DMS 273 treated with DMSO at 0.1 percent for 48 hours (cell line): ENCODE measurements around the gene TBC1D8.
"Not testable (repeated sequence)": the region's sequence is repeated elsewhere in the genome, so short reads cannot be mapped to it uniquely, and the experiment has no call there.

Experiments used
- DNase-seq: peaks from one replicate; lab custom pipeline; 2025; lab: John Stamatoyannopoulos, UW

TBC1D8 gene

GRCh38 chr2:101064125-101064502 lies 87.1 kb downstream of the TBC1D8 start:
- no peak for DNase-seq

DNA sequence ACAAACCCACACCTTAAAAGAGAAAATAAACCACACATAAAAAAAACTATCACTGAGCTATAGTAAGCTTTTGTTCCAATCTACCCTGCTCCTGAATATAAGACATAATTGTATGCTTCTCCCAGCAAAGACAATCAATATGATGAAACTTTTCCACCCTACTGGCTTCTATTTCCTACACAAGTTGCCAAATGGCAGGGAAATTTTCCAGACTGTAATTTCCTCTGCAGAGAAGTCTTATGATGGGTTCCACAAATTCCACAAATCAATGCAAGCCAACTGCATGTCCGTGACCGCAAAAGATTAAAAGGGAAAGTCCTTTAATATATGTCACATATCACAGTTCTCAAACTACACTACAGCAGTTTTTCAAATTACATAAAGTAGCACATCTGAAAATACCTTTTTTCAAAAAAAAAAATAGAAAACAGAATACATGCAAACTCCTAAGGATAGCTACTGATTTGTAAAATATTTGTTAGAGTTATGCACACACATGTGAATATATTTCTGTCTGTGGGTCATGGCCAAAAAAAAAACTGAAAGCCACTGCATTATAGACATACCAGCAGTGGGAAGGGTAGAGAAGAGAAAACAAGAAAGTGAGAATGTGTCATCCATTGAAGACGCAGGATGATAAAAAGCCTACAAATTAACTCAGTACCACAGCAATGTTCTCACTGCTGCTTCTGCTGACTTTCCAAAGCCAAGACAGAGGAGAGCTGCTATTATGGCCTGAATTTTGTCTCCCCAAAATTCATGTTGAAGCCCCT lies 87.6 kb downstream of the TBC1D8 start:
- no peak for DNase-seq

- DNase-seq: no peak
These were observed 92.8 kb downstream of the TBC1D8 start for GRCh38 chr2:101058386-101058785.

- no peak for DNase-seq
These were observed 93.9 kb downstream of the TBC1D8 start for GRCh38 chr2:101057051-101057933.

DNA sequence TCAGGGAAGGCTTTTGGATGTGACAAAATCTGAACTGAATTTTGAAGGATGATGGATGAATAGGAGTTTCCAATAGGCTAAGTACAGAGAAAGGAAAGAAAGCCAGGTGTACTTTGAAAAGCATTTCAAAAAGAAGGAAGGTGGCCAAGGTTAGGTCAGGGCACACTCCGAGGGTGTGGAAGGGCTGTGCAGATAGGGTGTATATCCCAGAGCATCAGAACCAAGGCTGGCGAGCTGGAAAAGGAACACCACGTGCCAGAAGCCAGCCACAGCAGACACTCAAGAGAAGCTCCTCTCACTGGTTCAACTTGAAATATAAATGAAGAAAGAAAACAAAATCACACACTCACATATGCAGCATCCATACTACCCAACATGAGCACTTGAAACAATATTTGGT lies 98.1 kb downstream of the TBC1D8 start:
- DNase-seq: no peak

DNA sequence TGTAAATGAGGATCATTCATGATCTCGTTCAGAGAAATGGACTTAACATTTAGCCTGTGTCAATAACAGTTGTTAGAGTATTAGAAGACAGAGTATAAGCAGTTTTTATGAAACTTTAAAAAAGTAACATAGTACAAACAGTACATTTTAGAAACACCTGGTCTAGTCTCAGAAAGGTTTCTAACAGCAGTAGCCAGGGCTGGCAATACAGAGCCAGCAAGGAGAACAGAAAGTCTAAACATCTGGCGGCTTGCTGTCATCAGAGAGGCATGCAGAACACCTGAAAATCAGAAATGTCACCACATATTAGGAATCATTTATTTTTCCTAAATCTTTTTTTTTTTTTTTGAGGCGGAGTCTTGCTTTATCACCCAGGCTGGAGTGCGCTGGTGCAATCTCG lies 99.0 kb downstream of the TBC1D8 start:
- DNase-seq: no peak

DNA sequence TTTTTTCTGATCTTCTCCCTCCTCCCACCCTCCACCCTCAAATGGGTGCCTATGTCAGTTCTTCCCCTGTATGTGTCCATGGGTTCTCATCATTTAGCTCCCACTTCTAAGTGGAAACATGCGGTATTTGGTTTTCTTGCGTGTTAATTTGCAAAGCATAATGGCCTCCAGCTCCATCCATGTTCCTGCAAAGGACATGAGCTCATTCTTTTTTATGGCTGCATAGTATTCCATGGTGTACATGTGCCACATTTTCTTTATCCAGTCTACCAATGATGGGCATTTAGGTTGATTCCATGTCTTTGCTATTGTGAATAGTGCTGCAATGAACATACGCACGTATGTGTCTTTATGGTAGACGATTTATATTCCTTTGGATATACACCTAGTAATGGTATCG lies 100.3 kb downstream of the TBC1D8 start:
- not testable (repeated sequence) for DNase-seq

DNA sequence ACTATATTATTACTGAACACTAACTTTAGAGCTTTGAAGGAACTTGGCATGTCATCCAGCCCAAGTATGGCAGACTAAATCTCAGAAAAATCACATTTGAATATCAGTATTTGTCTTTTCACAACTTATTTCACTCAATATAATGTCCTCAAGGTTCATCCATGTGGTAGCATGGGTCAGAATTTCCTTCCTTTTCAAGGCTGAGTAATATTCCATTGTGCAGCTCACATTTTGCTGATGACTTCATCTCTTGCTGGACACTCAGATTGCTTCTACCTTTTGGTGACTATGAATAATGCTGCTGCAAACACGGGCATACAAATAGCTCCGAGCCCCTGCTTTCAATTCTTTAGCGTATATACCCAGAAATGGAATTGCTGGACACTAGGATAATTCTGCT lies 102.4 kb downstream of the TBC1D8 start:
- DNase-seq: no peak

DNA sequence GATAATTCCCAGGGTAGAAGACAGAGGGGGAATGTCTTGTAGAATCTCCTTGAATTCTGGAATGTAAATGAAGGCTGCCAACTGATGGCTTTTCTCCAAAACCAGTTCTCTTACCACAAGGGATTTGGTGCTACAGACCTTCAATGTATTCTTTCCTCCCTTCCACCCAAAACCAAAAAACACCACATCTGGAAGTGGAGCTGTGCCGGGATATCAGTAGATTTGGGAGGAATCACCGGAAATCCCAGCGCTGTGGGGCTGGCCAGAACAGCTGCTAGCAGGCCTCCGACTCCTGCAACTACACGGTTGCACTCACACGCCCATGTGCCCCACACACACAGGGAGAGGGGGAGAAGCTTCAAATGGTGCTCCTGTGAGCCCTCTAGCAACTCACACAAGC lies 103.4 kb downstream of the TBC1D8 start:
- DNase-seq: no peak

DNA sequence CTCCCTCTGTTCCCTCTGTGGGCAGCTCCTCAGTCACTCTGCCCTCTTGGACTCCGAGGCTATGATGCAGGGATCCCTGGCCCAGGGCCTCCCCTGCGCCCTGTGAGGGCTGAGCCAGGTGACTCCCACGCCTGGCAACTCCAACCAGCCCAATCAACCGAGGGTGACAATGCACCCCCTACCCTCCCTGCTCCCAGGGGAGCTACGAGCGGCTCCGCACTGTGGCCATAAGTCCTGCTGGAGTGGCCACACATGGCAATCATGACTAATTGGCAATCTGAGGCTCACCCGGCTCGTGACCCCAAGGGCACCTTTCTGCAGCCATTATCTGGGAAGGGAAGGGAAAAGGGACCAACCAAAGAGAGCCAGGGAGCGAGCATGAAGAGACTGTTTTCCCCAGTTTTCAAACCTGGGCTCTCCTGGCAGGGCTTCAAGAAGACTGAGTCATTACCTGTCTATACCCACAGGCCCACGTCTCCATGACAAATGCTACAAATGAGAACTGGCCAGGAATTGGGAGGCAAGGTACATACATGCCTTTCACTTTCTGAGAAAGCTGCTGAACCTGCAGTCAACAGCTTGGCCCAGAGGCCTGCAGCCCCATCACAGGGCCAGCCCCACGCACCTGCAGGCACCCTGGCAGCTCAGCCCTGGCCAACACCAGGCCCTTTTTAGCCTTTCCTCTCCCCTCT lies 104.0 kb downstream of the TBC1D8 start:
- DNase-seq: no peak

DNA sequence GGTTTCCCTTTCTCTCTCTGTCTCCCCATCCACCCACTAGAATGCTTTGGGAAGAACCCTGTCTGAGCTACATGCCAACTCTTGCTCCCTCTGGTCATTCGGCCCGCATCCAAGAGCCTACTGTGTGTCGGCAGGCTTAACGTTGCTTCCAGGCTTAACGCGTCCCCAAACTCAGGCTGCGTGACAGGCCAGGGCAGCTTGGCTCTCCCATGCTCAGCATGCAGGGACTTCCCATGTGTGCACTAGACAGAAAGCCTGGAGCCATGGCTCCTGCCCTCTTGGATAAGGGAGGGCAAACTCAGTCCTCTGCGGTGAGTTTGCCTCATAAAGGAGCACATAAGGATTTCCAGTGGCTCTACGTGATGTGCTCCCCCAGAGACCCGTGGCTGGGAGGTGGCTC lies 105.9 kb downstream of the TBC1D8 start:
- DNase-seq: no peak

DNA sequence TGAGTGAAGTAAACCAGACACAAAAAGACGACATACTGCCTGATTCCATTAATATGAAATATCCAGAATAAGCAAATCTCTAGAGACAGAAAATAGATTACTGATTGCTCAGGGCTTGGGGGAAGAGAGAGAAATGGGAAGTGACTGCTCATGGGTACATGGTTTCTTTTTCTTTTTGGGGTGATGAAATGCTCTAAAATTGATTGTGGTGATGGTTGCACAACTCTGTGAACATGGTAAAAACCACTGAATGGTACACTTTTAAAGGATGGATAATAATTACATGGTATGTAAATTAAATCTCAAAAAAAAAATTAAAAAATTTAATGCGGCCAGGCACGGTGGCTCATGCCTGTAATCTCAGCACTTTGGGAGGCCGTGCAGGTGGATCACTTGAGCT lies 109.8 kb downstream of the TBC1D8 start:
- DNase-seq: no peak

DNA sequence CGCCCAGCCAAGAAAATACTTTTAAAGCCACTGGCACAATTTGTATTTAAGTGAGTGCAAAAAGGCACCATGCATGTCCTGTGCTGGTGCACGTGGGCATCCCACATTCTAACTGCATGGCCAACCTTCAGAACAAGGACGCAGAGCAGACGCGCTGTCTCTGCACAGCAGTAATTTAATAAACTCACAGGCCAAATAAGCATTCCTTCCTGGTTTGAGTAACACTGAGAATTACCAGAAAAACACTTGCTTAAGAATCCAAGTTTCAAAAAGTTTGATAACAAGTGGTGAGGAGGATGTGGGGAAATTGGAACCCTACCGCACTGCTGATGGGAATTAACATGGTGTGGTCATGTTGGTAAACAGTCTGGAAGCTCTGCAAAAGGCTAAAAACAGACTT lies 110.4 kb downstream of the TBC1D8 start:
- DNase-seq: no peak

DNA sequence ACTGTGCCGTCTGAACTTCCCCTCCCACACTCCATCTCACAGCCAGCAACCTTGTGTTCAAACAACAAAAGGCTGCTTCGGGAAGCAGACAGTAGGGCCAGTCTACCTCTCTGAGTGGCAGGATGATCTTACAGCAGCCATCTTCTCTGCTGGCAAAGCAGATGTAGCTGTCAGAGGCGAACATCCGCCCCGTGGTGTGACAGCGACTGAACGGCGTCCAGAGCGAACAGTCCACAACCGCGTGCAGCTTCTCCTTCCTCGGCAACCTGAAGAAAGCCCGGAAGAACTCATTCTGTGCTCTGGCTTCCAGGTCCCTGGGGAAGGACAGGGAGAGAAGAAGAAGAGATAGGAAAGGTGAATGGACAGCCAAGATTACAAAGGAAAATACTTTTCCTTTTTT lies 111.1 kb downstream of the TBC1D8 start:
- DNase-seq: no peak

DNA sequence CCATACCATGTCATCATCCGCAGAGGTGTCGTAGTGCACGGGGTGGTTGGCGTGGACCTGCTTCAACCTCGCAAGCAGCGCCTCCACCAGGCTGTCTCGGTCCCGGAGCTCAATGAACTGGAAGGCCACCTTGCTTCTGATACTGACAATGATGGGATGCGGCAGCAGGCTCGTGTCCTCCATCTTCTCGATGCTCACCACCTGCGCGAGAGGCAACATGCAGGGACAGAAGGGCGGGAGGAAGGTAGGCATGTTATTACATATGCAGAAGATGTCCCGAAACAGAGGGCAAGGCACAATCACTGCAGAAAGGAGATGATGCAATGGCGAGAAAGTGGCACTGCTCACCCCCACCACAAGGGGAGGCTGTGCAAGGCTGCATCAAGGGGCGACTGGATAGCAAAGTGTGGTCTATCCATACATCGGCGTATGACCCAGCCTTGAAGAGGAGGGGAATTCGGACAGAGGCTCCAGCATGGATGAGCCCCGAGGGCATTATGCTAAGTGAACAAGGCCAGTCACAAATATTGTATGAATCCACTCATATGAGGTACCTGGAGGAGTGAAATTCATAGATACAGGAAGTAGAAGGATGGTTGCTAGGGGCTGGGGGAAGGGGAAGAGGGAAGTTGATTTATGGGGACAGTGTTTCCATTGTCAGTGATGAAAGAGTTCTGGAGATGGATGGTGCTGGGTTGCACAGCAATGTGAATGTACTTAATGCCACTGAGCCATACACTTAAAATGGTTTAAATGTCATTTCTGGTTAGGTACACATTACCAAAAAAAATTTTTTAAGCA lies 112.5 kb downstream of the TBC1D8 start:
- no peak for DNase-seq

GRCh38 chr2:101037161-101037755 lies 113.9 kb downstream of the TBC1D8 start:
- DNase-seq: no peak

DNA sequence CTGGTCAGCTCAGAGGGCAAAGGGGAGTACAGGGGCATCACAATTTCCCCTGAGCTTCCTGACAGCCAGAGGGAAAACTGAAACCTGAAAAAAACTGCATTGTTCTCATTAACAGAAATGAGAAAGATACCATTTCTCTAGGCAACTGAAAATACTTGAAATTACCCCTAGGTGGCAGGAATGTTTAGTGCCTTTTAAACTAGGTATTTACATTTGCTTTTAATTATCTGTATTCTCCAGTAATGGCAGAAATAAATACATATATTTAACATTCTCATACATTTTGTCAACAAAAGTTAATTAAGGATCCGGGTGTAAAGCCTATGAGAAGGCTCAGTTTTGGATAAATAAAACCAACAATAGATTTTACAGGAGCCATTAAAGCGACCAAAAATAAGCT lies 114.6 kb downstream of the TBC1D8 start:
- no peak for DNase-seq

GRCh38 chr2:101032084-101032776 lies 119.0 kb downstream of the TBC1D8 start:
- DNase-seq: no peak

DNA sequence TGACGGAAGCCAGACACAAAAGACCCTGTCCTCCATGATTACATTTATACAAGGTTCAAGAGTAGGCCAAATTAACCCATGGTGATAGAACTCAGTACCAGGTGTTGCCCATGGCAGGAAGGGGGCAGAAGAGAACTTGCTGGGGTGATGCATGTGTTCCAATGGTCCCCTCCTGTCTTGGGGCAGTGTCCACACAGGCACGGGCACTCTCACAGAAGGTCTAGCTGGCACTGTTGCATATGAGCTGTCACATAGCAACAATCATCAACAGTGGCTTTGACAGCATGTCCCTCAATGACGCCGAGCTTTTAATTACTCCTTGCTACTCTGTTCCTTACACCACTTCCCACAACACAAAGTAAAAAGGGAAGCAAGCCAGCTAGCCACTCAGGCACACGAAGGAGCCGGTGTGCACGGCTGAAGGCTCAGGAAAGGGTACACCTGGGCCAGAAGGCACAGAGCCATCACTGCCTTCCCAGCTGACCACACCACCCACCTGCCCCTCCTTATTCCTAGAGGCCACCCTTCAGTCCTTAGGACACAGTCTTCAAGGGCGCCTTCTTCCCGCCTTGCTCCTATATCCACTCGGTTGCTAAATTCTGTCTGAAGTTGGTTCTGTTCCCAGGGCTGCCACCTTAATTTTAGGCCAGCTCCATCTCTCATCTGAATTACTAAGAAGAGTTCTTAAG lies 120.2 kb downstream of the TBC1D8 start:
- no peak for DNase-seq

- no peak for DNase-seq
These were observed 123.3 kb downstream of the TBC1D8 start for GRCh38 chr2:101027852-101028251.
